ENCODE results near the gene LMCD1. TPM values are rescaled to one million over a fixed set of nuclear protein-coding genes. Genes with fewer than 3 reads are reported as not detected.

Gene LMCD1
- total and polyA plus RNA-seq, 2 of the 8 experiments (the other 6 are each of a cell fraction or from before 2014, with no cell fraction given): 12.3 to 26.5 TPM

GRCh38 chr3:8509961-8510360 lies 8.3 kb downstream of the LMCD1 start:
- Histone ChIP-seq H3K18ac (ENCODE audit: extremely low read depth, low read length) (no peak overlapping the region), H3K4ac (replicated peaks; ENCODE audit: insufficient read length, low read depth, low read length) (no peak overlapping the region), H3K4me1 (replicated peaks in 1 of 4; ENCODE audit: control insufficient read depth in 3 of 4, insufficient read depth in 4 of 4, low read length in 3 of 4) (no peaks in the 10 kb centered on the region; a peak in 1 of 7 replicates), H3K79me1 (ENCODE audit: low read depth, low read length) (no peaks in the 10 kb centered on the region), H2BK5ac (ENCODE audit: low read depth, low read length) (no peak overlapping the region), H3K27ac (ENCODE audit: low read depth, low read length) (no peak overlapping the region), H3K36me3 (ENCODE audit: control insufficient read depth in 2 of 4, insufficient read depth in 4 of 4, low read length in 3 of 4) (peaks cover 0 to 7% (median 0%) of the 10 kb centered on the region in 4 experiments; a peak in 1 of 8 replicates), H2BK120ac (replicated peaks; ENCODE audit: low read depth, low read length) (no peak overlapping the region), H3K27me3 (replicated peaks in 1 of 4; ENCODE audit: control insufficient read depth in 3 of 4, extremely low read depth in 1 of 4, insufficient read depth in 3 of 4, low read length in 3 of 4) (no peaks in the 10 kb centered on the region), H3K23me2 (ENCODE audit: low read depth, low read length) (no peaks in the 10 kb centered on the region), H3K9ac (replicated peaks in 1 of 4; ENCODE audit: extremely low read depth in 1 of 4, low read depth in 3 of 4, low read length in 3 of 4) (no peak overlapping the region), H3K14ac (ENCODE audit: insufficient read length) (no peak overlapping the region), H3K4me2 (ENCODE audit: insufficient read depth in 1 of 2, low read depth in 2 of 2, low read length in 2 of 2) (no peak overlapping the region), H4K91ac (replicated peaks; ENCODE audit: insufficient read length, low read length) (no peak overlapping the region), H3K79me2 (ENCODE audit: control insufficient read depth in 1 of 2, insufficient read depth in 2 of 2, low read length in 2 of 2) (no peaks in the 10 kb centered on the region; a peak in 1 of 4 replicates), H2BK12ac (ENCODE audit: low read depth, low read length) (no peak overlapping the region), H3K9me3 (ENCODE audit: insufficient read depth in 2 of 2, low read depth in 1 of 2, low read length in 1 of 2) (no peaks in the 10 kb centered on the region), H2AK5ac (ENCODE audit: low read depth, low read length) (no peak overlapping the region), H2BK15ac (ENCODE audit: low read length) (no peak overlapping the region), H3K23ac (ENCODE audit: insufficient read length) (no peak overlapping the region), H4K8ac (ENCODE audit: extremely low read depth, insufficient read depth, low read length) (no peak overlapping the region), H4K20me1 (replicated peaks in 1 of 2; ENCODE audit: control insufficient read depth in 1 of 2, insufficient read depth in 2 of 2, low read length in 2 of 2) (no peaks in the 10 kb centered on the region), H2BK20ac (ENCODE audit: low read length) (no peak overlapping the region), H3K56ac (replicated peaks; ENCODE audit: insufficient read length, low read depth, low read length) (no peak overlapping the region), H2AFZ (ENCODE audit: low read length) (no peak overlapping the region), H4K5ac (ENCODE audit: insufficient read length, low read depth, low read length) (no peak overlapping the region), H3K4me3 (ENCODE audit: extremely low read depth in 1 of 4, insufficient read depth in 2 of 4, low read depth in 3 of 4, low read length in 4 of 4) (no peak overlapping the region)
- DNase-seq (ENCODE audit: low read depth in 1 of 2, low spot score in 2 of 2) (no peak), FAIRE-seq (no peak)
- 87% methylated on average over 6 of the region's 6 CpGs; no CpG with 5 or more reads in 1 of the 2 experiments for WGBS, 2 experiments (ENCODE audit: extremely low coverage in 1 of 2, insufficient coverage in 1 of 2, insufficient read length in 1 of 2, insufficient replicate concordance in 2 of 2, low coverage in 1 of 2, low lambda C conversion rate in 2 of 2, missing lambda C conversion rate in 1 of 2)
- ChIA-PET CTCF (ENCODE audit: partially characterized antibody) (interaction anchor here (0.8 kb wide), 1 partner anchor 26 kb away, joined by 3 read pairs; no protein-coding TSS in a partner anchor), POLR2A (ENCODE audit: partially characterized antibody) (no interaction called here)
- no peak for TF ChIP-seq EGR1 (IDR thresholded peaks at IDR 0.05; ENCODE audit: borderline replicate concordance, low read depth, low read length)
- TF ChIP-seq USF2 (IDR thresholded peaks at IDR 0.05; ENCODE audit: low read length): no peak
- no peak for TF ChIP-seq SIRT6 (IDR thresholded peaks at IDR 0.05; ENCODE audit: low read length)
- no peak for TF ChIP-seq NRF1 (IDR thresholded peaks at IDR 0.05; ENCODE audit: low read depth, low read length)
- no peak for TF ChIP-seq CHD1 (IDR thresholded peaks at IDR 0.05; ENCODE audit: low read depth, low read length)
- no peak for TF ChIP-seq TAF7 (optimal IDR thresholded peaks at IDR 0.05; ENCODE audit: borderline replicate concordance, low read depth, low read length)
- no peak for TF ChIP-seq NANOG (IDR thresholded peaks at IDR 0.05; ENCODE audit: insufficient read depth, low read depth, low read length, poor library complexity, severe bottlenecking)
- no peak for TF ChIP-seq EZH2 (IDR thresholded peaks at IDR 0.05; ENCODE audit: low read depth, low read length, severe bottlenecking)
- no peak for TF ChIP-seq FOSL1 (IDR thresholded peaks at IDR 0.05; ENCODE audit: insufficient read depth, low read depth, low read length)
- TF ChIP-seq CBX8 (IDR thresholded peaks at IDR 0.05; ENCODE audit: borderline replicate concordance, low read depth, low read length): no peak
- TF ChIP-seq SP4 (IDR thresholded peaks at IDR 0.05; ENCODE audit: low read length): no peak
- TF ChIP-seq CEBPB (IDR thresholded peaks at IDR 0.05; ENCODE audit: low read depth, low read length): no peak
- no peak for TF ChIP-seq BRCA1 (IDR thresholded peaks at IDR 0.05; ENCODE audit: low read depth, low read length)

All from H1 (cell line).